Measurements from ENCODE around the gene BMP8B. TPM values are rescaled to one million over a fixed set of nuclear protein-coding genes. Genes with fewer than 3 reads are reported as not detected.
"Not testable (repeated sequence)": the region's sequence is repeated elsewhere in the genome, so short reads cannot be mapped to it uniquely, and the experiment has no call there.

BMP8B gene
- total RNA-seq, 3 donors from 2014 or later (not counting 1 experiment from before 2014, with no cell fraction given) = 2.8 to 4.3 (median 3.6) TPM

- DNase-seq (no peak), ATAC-seq (no peak)
- no peak overlapping the region for H3K4me3 ChIP-seq (ENCODE audit: low read length)
- H3K27me3 ChIP-seq (ENCODE audit: control insufficient read depth, insufficient read depth, low read length) = no peaks in the 10 kb centered on the region
- 87% methylated on average over 6 of the region's 6 CpGs for WGBS (ENCODE audit: insufficient coverage)
- peaks cover 19 to 23% of the 10 kb centered on the region in 2 donors for H3K27me3 Mint-ChIP-seq (ENCODE audit: low read depth in 2 of 2)
- no peak overlapping the region for H3K4me3 Mint-ChIP-seq
- H3K36me3 ChIP-seq (ENCODE audit: control insufficient read depth, insufficient read depth, low read length) = no peaks in the 10 kb centered on the region
- no peaks in the 10 kb centered on the region for H3K36me3 Mint-ChIP-seq
- no peak overlapping the region for H3K27ac Mint-ChIP-seq
- no peak overlapping the region for H3K27ac ChIP-seq (ENCODE audit: low read length)
- no peaks in the 10 kb centered on the region for H3K9me3 ChIP-seq (ENCODE audit: control insufficient read depth, insufficient read depth, low read length)
- no peaks in the 10 kb centered on the region for H3K4me1 ChIP-seq (ENCODE audit: control insufficient read depth, insufficient read depth, low read length)
- H3K9me3 Mint-ChIP-seq = no peaks in the 10 kb centered on the region
- peaks cover 0 to 4% of the 10 kb centered on the region in 2 donors for H3K4me1 Mint-ChIP-seq
- TF ChIP-seq CTCF (IDR thresholded peaks at IDR 0.05) = no peak
- intact Hi-C loops (cut with micrococcal nuclease) = no loop called here
Observed at GRCh38 chr1:39826583-39826982, 37.9 kb upstream of the BMP8B start.

GRCh38 chr1:39825432-39825941, 36.8 kb upstream of the BMP8B start:
- no peak overlapping the region for H3K27ac ChIP-seq (ENCODE audit: low read length)
- TF ChIP-seq CTCF (IDR thresholded peaks at IDR 0.05) = no peak
- peaks cover 17 to 20% of the 10 kb centered on the region in 2 donors for H3K27me3 Mint-ChIP-seq (ENCODE audit: low read depth in 2 of 2)
- no peak overlapping the region for H3K27ac Mint-ChIP-seq
- H3K9me3 ChIP-seq (ENCODE audit: control insufficient read depth, insufficient read depth, low read length) = no peaks in the 10 kb centered on the region
- H3K9me3 Mint-ChIP-seq = no peaks in the 10 kb centered on the region
- 73% methylated on average over 6 of the region's 7 CpGs for WGBS (ENCODE audit: insufficient coverage)
- peaks cover 0 to 4% of the 10 kb centered on the region in 2 donors for H3K4me1 Mint-ChIP-seq
- no peak overlapping the region for H3K4me3 ChIP-seq (ENCODE audit: low read length)
- H3K4me3 Mint-ChIP-seq = no peak overlapping the region
- DNase-seq = no peak
- H3K36me3 ChIP-seq (ENCODE audit: control insufficient read depth, insufficient read depth, low read length) = no peaks in the 10 kb centered on the region
- no peak for ATAC-seq
- intact Hi-C loops (cut with micrococcal nuclease) = no loop called here
- no peaks in the 10 kb centered on the region for H3K36me3 Mint-ChIP-seq
- no peaks in the 10 kb centered on the region for H3K27me3 ChIP-seq (ENCODE audit: control insufficient read depth, insufficient read depth, low read length)
- no peaks in the 10 kb centered on the region for H3K4me1 ChIP-seq (ENCODE audit: control insufficient read depth, insufficient read depth, low read length)

GRCh38 chr1:39823450-39823849, 34.8 kb upstream of the BMP8B start:
- H3K27me3 Mint-ChIP-seq (ENCODE audit: low read depth in 2 of 2); ATAC-seq; H3K4me1 ChIP-seq (ENCODE audit: control insufficient read depth, insufficient read depth, low read length); H3K36me3 ChIP-seq (ENCODE audit: control insufficient read depth, insufficient read depth, low read length); H3K9me3 Mint-ChIP-seq; DNase-seq; intact Hi-C loops (cut with micrococcal nuclease); H3K9me3 ChIP-seq (ENCODE audit: control insufficient read depth, insufficient read depth, low read length); H3K36me3 Mint-ChIP-seq; H3K27me3 ChIP-seq (ENCODE audit: control insufficient read depth, insufficient read depth, low read length); H3K4me1 Mint-ChIP-seq; H3K4me3 Mint-ChIP-seq; H3K4me3 ChIP-seq (ENCODE audit: low read length); H3K27ac ChIP-seq (ENCODE audit: low read length); H3K27ac Mint-ChIP-seq: not testable (repeated sequence)
- 99% methylated on average over 3 of the region's 3 CpGs for WGBS (ENCODE audit: insufficient coverage)

- intact Hi-C loops (cut with micrococcal nuclease) = no loop called here
- no peaks in the 10 kb centered on the region for H3K36me3 ChIP-seq (ENCODE audit: control insufficient read depth, insufficient read depth, low read length)
- 74% methylated on average over 4 of the region's 5 CpGs for WGBS (ENCODE audit: insufficient coverage)
Observed at GRCh38 chr1:39822146-39822545, 33.5 kb upstream of the BMP8B start.

More at GRCh38 chr1:39822146-39822545, 33.5 kb upstream of the BMP8B start:
- no peak overlapping the region for H3K4me3 Mint-ChIP-seq
- peaks cover 9% of the 10 kb centered on the region for H3K4me1 ChIP-seq (ENCODE audit: control insufficient read depth, insufficient read depth, low read length)
- no peak overlapping the region for H3K27ac ChIP-seq (ENCODE audit: low read length)
- no peaks in the 10 kb centered on the region for H3K9me3 ChIP-seq (ENCODE audit: control insufficient read depth, insufficient read depth, low read length)
- H3K27ac Mint-ChIP-seq = no peak overlapping the region
- DNase-seq (no peak), ATAC-seq (no peak)
- no peak overlapping the region for H3K4me3 ChIP-seq (ENCODE audit: low read length)
- H3K36me3 Mint-ChIP-seq = no peaks in the 10 kb centered on the region
- no peaks in the 10 kb centered on the region for H3K27me3 ChIP-seq (ENCODE audit: control insufficient read depth, insufficient read depth, low read length)
- H3K27me3 Mint-ChIP-seq (ENCODE audit: low read depth in 2 of 2) = peaks cover 0 to 6% of the 10 kb centered on the region in 2 donors
- no peak for TF ChIP-seq CTCF (IDR thresholded peaks at IDR 0.05)
- peaks cover 5% of the 10 kb centered on the region in 2 donors for H3K4me1 Mint-ChIP-seq
- no peaks in the 10 kb centered on the region for H3K9me3 Mint-ChIP-seq

All from natural killer cell (primary cell).